ENCODE data around the gene EARS2.

DNA sequence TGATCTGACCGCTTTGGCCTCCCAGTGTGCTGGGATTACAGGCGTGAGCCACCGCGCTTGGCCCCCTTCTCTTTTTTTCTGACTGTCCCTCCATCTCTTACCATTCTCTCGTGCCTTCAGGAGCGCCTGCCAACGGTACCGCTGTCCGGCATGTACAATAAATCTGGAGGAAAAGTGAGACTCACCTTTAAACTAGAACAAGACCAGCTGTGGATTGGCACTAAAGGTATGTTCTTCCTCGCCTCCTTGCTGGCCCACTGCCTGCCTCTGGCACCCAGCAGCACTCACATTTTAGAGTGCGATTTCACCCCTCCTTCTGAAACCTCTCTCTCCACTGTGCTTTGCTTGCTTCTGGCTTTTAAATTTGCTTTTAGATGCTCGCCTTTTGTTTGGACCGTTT is 5.4 kb upstream of the EARS2 start:
- TF ChIP-seq, protein P1, sequence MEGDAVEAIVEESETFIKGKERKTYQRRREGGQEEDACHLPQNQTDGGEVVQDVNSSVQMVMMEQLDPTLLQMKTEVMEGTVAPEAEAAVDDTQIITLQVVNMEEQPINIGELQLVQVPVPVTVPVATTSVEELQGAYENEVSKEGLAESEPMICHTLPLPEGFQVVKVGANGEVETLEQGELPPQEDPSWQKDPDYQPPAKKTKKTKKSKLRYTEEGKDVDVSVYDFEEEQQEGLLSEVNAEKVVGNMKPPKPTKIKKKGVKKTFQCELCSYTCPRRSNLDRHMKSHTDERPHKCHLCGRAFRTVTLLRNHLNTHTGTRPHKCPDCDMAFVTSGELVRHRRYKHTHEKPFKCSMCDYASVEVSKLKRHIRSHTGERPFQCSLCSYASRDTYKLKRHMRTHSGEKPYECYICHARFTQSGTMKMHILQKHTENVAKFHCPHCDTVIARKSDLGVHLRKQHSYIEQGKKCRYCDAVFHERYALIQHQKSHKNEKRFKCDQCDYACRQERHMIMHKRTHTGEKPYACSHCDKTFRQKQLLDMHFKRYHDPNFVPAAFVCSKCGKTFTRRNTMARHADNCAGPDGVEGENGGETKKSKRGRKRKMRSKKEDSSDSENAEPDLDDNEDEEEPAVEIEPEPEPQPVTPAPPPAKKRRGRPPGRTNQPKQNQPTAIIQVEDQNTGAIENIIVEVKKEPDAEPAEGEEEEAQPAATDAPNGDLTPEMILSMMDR (conservative IDR thresholded peaks at IDR 0.05): no peak
- TF ChIP-seq EZH2 (IDR thresholded peaks at IDR 0.05; ENCODE audit: low read depth): no peak
